HCT116 (cell line): ENCODE results near the gene TFB1M.

Source experiments
- CEBPB ChIP-seq: IDR thresholded peaks from 2 replicates; pipeline ENCODE4 v1.6.1; 2012; ENCODE audit warnings: low read depth
- EZH2 ChIP-seq: fragments of 200-600 bp; sonication (generic); IDR thresholded peaks from 2 replicates; pipeline ENCODE4 v1.6.1; 2017; ENCODE audit warnings: antibody characterized with exemption, mixed run types
- RAD21 ChIP-seq: IDR thresholded peaks from 2 replicates; pipeline ENCODE4 v1.6.1; 2012; ENCODE audit warnings: low read depth, mild to moderate bottlenecking
- TF ChIP-seq, protein P1 (sequence below): IDR thresholded peaks from 2 replicates; pipeline ENCODE4 v1.6.1; 2012
- TF ChIP-seq, protein P2 (sequence below), 3 experiments: fragments of 200-600 bp in 1 of 3; sonication (generic) in 1 of 3; IDR thresholded peaks in 2 of 3; conservative IDR thresholded peaks in 1 of 3; 2 replicates each; pipeline ENCODE4 v1.5.1; 2012 to 2017; ENCODE audit warnings: low read depth in 2 of 3, low read length in 2 of 3, antibody characterized with exemption in 1 of 3, borderline replicate concordance in 1 of 3, control low read depth in 1 of 3, mild to moderate bottlenecking in 1 of 3, mixed read lengths in 1 of 3, mixed run types in 1 of 3, moderate library complexity in 1 of 3; ENCODE audit not compliant: insufficient read depth in 1 of 3

- TF ChIP-seq, protein P1, sequence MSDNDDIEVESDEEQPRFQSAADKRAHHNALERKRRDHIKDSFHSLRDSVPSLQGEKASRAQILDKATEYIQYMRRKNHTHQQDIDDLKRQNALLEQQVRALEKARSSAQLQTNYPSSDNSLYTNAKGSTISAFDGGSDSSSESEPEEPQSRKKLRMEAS = no peak
- TF ChIP-seq RAD21 (no peak), EZH2 (no peak), CEBPB (no peak)
- TF ChIP-seq, protein P2, sequence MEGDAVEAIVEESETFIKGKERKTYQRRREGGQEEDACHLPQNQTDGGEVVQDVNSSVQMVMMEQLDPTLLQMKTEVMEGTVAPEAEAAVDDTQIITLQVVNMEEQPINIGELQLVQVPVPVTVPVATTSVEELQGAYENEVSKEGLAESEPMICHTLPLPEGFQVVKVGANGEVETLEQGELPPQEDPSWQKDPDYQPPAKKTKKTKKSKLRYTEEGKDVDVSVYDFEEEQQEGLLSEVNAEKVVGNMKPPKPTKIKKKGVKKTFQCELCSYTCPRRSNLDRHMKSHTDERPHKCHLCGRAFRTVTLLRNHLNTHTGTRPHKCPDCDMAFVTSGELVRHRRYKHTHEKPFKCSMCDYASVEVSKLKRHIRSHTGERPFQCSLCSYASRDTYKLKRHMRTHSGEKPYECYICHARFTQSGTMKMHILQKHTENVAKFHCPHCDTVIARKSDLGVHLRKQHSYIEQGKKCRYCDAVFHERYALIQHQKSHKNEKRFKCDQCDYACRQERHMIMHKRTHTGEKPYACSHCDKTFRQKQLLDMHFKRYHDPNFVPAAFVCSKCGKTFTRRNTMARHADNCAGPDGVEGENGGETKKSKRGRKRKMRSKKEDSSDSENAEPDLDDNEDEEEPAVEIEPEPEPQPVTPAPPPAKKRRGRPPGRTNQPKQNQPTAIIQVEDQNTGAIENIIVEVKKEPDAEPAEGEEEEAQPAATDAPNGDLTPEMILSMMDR (IDR thresholded peaks at IDR 0.05 in 2 of 3, conservative IDR thresholded peaks at IDR 0.05 in 1 of 3; ENCODE audit: borderline replicate concordance in 1 of 3, insufficient read depth in 1 of 3, low read depth in 2 of 3, low read length in 2 of 3) = no peak
Measured at GRCh38 chr6:155352130-155352420, 37.8 kb upstream of the TFB1M start.
